Keratinocyte (primary cell): ENCODE measurements around the gene STRN.

Experiments
- EZH2 ChIP-seq: IDR thresholded peaks from one replicate; pipeline ENCODE4 v1.6.1; 2012; ENCODE audit warnings: inconsistent platforms, mild to moderate bottlenecking, low read length, moderate library complexity
- TF ChIP-seq, protein P1 (sequence below), 3 experiments: IDR thresholded peaks in 1 of 3; conservative IDR thresholded peaks in 1 of 3; optimal IDR thresholded peaks in 1 of 3; 2 replicates in 2 of 3; 3 replicates in 1 of 3; pipeline versions ENCODE3 to v1.5.1; 2011; ENCODE audit warnings: low read length in 3 of 3, mild to moderate bottlenecking in 3 of 3, moderate library complexity in 2 of 3, control low read depth in 1 of 3, inconsistent platforms in 1 of 3; ENCODE audit not compliant: insufficient read depth in 2 of 3; ENCODE audit errors: extremely low read depth in 1 of 3

DNA sequence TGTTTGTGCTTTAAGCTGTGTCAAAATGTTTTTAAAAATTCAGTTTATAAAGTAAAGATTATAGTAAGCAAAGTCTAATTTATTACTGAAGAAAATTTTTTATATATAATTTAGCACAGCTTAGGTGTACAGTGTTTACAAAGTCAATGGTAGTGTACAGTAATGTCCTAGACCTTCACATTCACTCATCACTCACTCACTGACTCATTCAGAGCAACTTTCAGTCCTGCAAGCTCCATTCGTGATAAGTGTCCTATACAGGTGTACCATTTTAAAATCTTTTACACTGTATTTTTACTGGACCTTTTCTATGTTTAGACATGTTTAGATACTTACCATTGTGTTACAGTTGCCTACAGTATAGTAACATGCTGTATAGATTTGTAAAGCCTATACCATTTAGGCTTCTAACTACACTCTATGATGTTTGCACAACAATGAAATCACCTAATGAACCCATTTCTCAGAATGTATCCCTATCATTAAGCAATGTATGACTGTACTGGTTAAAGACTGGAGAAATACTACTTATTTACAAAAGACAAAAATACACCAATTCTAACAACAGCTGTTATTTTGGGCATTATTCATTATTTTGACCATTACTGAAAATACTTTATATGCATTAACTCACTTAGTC lies 95.1 kb downstream of the STRN start:
- TF ChIP-seq, protein P1, sequence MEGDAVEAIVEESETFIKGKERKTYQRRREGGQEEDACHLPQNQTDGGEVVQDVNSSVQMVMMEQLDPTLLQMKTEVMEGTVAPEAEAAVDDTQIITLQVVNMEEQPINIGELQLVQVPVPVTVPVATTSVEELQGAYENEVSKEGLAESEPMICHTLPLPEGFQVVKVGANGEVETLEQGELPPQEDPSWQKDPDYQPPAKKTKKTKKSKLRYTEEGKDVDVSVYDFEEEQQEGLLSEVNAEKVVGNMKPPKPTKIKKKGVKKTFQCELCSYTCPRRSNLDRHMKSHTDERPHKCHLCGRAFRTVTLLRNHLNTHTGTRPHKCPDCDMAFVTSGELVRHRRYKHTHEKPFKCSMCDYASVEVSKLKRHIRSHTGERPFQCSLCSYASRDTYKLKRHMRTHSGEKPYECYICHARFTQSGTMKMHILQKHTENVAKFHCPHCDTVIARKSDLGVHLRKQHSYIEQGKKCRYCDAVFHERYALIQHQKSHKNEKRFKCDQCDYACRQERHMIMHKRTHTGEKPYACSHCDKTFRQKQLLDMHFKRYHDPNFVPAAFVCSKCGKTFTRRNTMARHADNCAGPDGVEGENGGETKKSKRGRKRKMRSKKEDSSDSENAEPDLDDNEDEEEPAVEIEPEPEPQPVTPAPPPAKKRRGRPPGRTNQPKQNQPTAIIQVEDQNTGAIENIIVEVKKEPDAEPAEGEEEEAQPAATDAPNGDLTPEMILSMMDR (optimal IDR thresholded peaks at IDR 0.05 in 1 of 3, IDR thresholded peaks at IDR 0.05 in 1 of 3, conservative IDR thresholded peaks at IDR 0.05 in 1 of 3; ENCODE audit: extremely low read depth in 1 of 3, insufficient read depth in 2 of 3, low read length in 3 of 3) = no peak
- no peak for TF ChIP-seq EZH2
